HepG2 (cell line): Measurements from ENCODE around the gene IL1A. TPM values are rescaled to one million over a fixed set of nuclear protein-coding genes. Genes with fewer than 3 reads are reported as not detected.

ENCODE experiments used
- ATF7 ChIP-seq, 2 experiments: fragments of 450-650 bp in 1 of 2; sonication (generic) in 1 of 2; formaldehyde crosslinking in 1 of 2; IDR thresholded peaks; 2 replicates each; pipeline versions ENCODE4 v1.4.0 to v1.6.1; 2016 to 2020; ENCODE audit warnings: antibody characterized with exemption in 1 of 2, mild to moderate bottlenecking in 1 of 2, missing genetic modification reagents in 1 of 2
- PRDM10 ChIP-seq: sonication (generic); formaldehyde crosslinking; IDR thresholded peaks from 2 replicates; pipeline ENCODE4 v1.4.0; 2020; ENCODE audit warnings: low read depth, missing genetic modification reagents
- REXO4 ChIP-seq: sonication (generic); formaldehyde crosslinking; IDR thresholded peaks from 2 replicates; pipeline ENCODE4 v1.8.0; 2022; ENCODE audit warnings: missing genetic modification reagents, mild to moderate bottlenecking, borderline replicate concordance
- RFXANK ChIP-seq: IDR thresholded peaks from 2 replicates; pipeline ENCODE4 v1.6.1; 2016
- SKIL ChIP-seq: sonication (generic); formaldehyde crosslinking; IDR thresholded peaks from 2 replicates; pipeline ENCODE4 v1.8.0; 2022; ENCODE audit warnings: missing genetic modification reagents, mild to moderate bottlenecking, moderate library complexity, borderline replicate concordance
- SNAPC2 ChIP-seq: sonication (generic); formaldehyde crosslinking; IDR thresholded peaks from 2 replicates; pipeline ENCODE4 v1.8.1; 2022; ENCODE audit warnings: mild to moderate bottlenecking, missing genetic modification reagents
- ZBTB21 ChIP-seq: sonication (generic); formaldehyde crosslinking; IDR thresholded peaks from 2 replicates; pipeline ENCODE4 v1.4.0; 2020; ENCODE audit warnings: missing genetic modification reagents
- ZBTB7B ChIP-seq: sonication (generic); formaldehyde crosslinking; IDR thresholded peaks from 2 replicates; pipeline ENCODE4 v1.4.0; 2020; ENCODE audit warnings: missing genetic modification reagents
- ZFP36L1 ChIP-seq: sonication (generic); formaldehyde crosslinking; IDR thresholded peaks from 2 replicates; pipeline ENCODE4 v1.8.0; 2022; ENCODE audit warnings: mild to moderate bottlenecking, missing genetic modification reagents, moderate library complexity
- ZIK1 ChIP-seq: sonication (generic); formaldehyde crosslinking; IDR thresholded peaks from 2 replicates; pipeline ENCODE4 v1.5.0; 2020; ENCODE audit warnings: mild to moderate bottlenecking, low read depth, missing genetic modification reagents, borderline replicate concordance
- ZNF318 ChIP-seq: sonication (generic); formaldehyde crosslinking; IDR thresholded peaks from 2 replicates; pipeline ENCODE4 v1.4.0; 2020; ENCODE audit warnings: mild to moderate bottlenecking, missing genetic modification reagents
- ZNF496 ChIP-seq: sonication (generic); formaldehyde crosslinking; IDR thresholded peaks from 2 replicates; pipeline ENCODE4 v1.8.1; 2023; ENCODE audit warnings: mild to moderate bottlenecking, moderate library complexity, missing genetic modification reagents; ENCODE audit not compliant: insufficient replicate concordance
- polyA plus RNA-seq, 8 experiments: library from polyadenylated mRNA; depleted of rRNA in 3 of 8; stranded (reverse) in 7 of 8; unstranded in 1 of 8; fragments of >200 nt; fragmentation: Illumina TruSeq in 4 of 8; extraction: Trizol in 4 of 8; gene quantifications; 2 replicates each; pipeline versions ENCODE4 v1.2.1 to v1.2.3, GENCODE V29; 2011 to 2016; ENCODE audit warnings: low read depth in 4 of 8, missing spikeins in 1 of 8, mixed read lengths in 1 of 8; ENCODE audit not compliant: insufficient read depth in 1 of 8
- total RNA-seq, 5 experiments: library from RNA; depleted of rRNA; stranded (reverse); fragments of >200 nt; fragmentation: Illumina TruSeq; extraction: Trizol; gene quantifications; 2 replicates each; pipeline ENCODE4 v1.2.3, GENCODE V29; 2016; ENCODE audit warnings: low read depth in 1 of 5

Gene IL1A
- total and polyA plus RNA-seq, 2 of the 13 experiments (the other 11 are each of a cell fraction or from before 2014, with no cell fraction given) = not detected

- TF ChIP-seq SKIL (CRISPR knock-in tag) (peak; percentile 91), ZBTB21 (CRISPR knock-in tag) (peak; percentile 23; the same call in 1 of the 2 replicates), ZNF318 (CRISPR knock-in tag) (peak; percentile 90; the same call in 1 of the 2 replicates), ZBTB7B (no peak), ZNF496 (CRISPR knock-in tag) (no peak), SNAPC2 (peak; percentile 92; the same call in 1 of the 2 replicates), PRDM10 (peak; percentile 79; the same call in 1 of the 2 replicates), ATF7 (IDR thresholded peaks at IDR 0.05) (no peak; the same call in 1 of the 2 replicates), ATF7 (CRISPR knock-in tag; IDR thresholded peaks at IDR 0.05) (no peak; the same call in 1 of the 2 replicates), REXO4 (CRISPR knock-in tag) (no peak), ZIK1 (CRISPR knock-in tag) (no peak), RFXANK (CRISPR knock-in tag) (0 out of 2 replicates have a peak, but pooled peaks have one; percentile 43), ZFP36L1 (CRISPR knock-in tag) (peak; percentile 96; the same call in 1 of the 2 replicates)
These were observed 34.0 kb upstream of the IL1A start (continued) for GRCh38 chr2:112818094-112818902.
